HL-60 (cell line): ENCODE results near the gene FGB.

Experiments
- DNase-seq, 2 experiments: peaks; one replicate each; pipeline ENCODE4 v3.0.0-alpha.2; 2010 to 2020; ENCODE audit warnings: low read depth in 1 of 2, low spot score in 1 of 2
- H3K27ac ChIP-seq: fragments of 250-450 bp; sonication (Bioruptor Pico); replicated peaks from 2 replicates; pipeline ENCODE4 v1.5.1; 2020; ENCODE audit warnings: mild to moderate bottlenecking, moderate library complexity
- H3K27me3 ChIP-seq: fragments of 250-450 bp; sonication (Bioruptor Pico); 2 replicates; pipeline ENCODE4 v1.5.1; 2021; ENCODE audit warnings: mild to moderate bottlenecking, moderate library complexity; ENCODE audit not compliant: insufficient read depth, poor library complexity, severe bottlenecking
- H3K4me3 ChIP-seq: replicated peaks from 2 replicates; pipeline ENCODE4 v1.5.1; 2011; ENCODE audit warnings: mild to moderate bottlenecking, control low read depth, low read length; ENCODE audit not compliant: insufficient read depth
- CTCF ChIP-seq: IDR thresholded peaks from one replicate; pipeline ENCODE4 v1.5.1; 2011; ENCODE audit warnings: low read length, control low read depth, inconsistent platforms; ENCODE audit not compliant: insufficient read depth
- GABPA ChIP-seq: IDR thresholded peaks from 2 replicates; pipeline ENCODE4 v1.6.1; 2012; ENCODE audit warnings: low read depth
- POLR2AphosphoS5 ChIP-seq: IDR thresholded peaks from 2 replicates; pipeline ENCODE4 v1.6.1; 2012; ENCODE audit warnings: low read depth
- REST ChIP-seq: IDR thresholded peaks from 2 replicates; pipeline ENCODE4 v1.6.1; 2012; ENCODE audit warnings: low read depth; ENCODE audit not compliant: insufficient replicate concordance
- SPI1 ChIP-seq: IDR thresholded peaks from 2 replicates; pipeline ENCODE4 v1.6.1; 2012; ENCODE audit warnings: low read depth, mild to moderate bottlenecking, borderline replicate concordance

FGB gene

GRCh38 chr4:154527308-154527707 lies 35.5 kb upstream of the FGB start:
- Histone ChIP-seq H3K27me3 (no peaks in the 10 kb centered on the region), H3K27ac (no peak overlapping the region), H3K4me3 (no peak overlapping the region)
- no peak for DNase-seq
- TF ChIP-seq SPI1 = no peak
- no peak for TF ChIP-seq GABPA
- no peak for TF ChIP-seq REST
- no peak for TF ChIP-seq POLR2AphosphoS5

GRCh38 chr4:154528869-154529268 lies 33.9 kb upstream of the FGB start:
- Histone ChIP-seq H3K27ac (no peak overlapping the region), H3K4me3 (no peak overlapping the region), H3K27me3 (no peaks in the 10 kb centered on the region)
- no peak for TF ChIP-seq POLR2AphosphoS5
- no peak for TF ChIP-seq SPI1
- TF ChIP-seq REST = no peak
- no peak for TF ChIP-seq GABPA
- no peak for TF ChIP-seq CTCF
- DNase-seq = no peak

- Histone ChIP-seq H3K4me3 (no peak overlapping the region), H3K27ac (no peak overlapping the region), H3K27me3 (no peaks in the 10 kb centered on the region)
- no peak for TF ChIP-seq SPI1
- no peak for TF ChIP-seq GABPA
- DNase-seq = no peak
These were observed 32.9 kb upstream of the FGB start for GRCh38 chr4:154529728-154530519.

- no peaks in the 10 kb centered on the region for H3K27me3 ChIP-seq
- H3K4me3 ChIP-seq = no peak overlapping the region
- H3K27ac ChIP-seq = no peak overlapping the region
- TF ChIP-seq SPI1 = no peak
- TF ChIP-seq GABPA = no peak
- no peak for TF ChIP-seq CTCF
- TF ChIP-seq REST = no peak
- TF ChIP-seq POLR2AphosphoS5 = no peak
- DNase-seq = no peak
These were observed 28.5 kb upstream of the FGB start for GRCh38 chr4:154534296-154534695.
